CD14-positive monocyte (primary cell): Measurements from ENCODE around the gene ANK2. TPM values are rescaled to one million over a fixed set of nuclear protein-coding genes. Genes with fewer than 3 reads are reported as not detected.

Experiments
- DNase-seq, 3 donors: peaks; one replicate each; pipeline ENCODE4 v3.0.0-alpha.2; 2011 to 2022
- H2AFZ ChIP-seq: 2 replicates; pipeline ENCODE4 v1.6.0; 2012; ENCODE audit warnings: mild to moderate bottlenecking, low read depth, low read length, inconsistent platforms; ENCODE audit not compliant: insufficient read depth, poor library complexity, severe bottlenecking
- H3K27ac ChIP-seq, 2 donors: 1 replicate in 1 of 2; 2 replicates in 1 of 2; pipeline ENCODE4 v1.5.1; 2012 to 2013; ENCODE audit warnings: low read length in 2 of 2, control low read depth in 1 of 2, inconsistent platforms in 1 of 2, low read depth in 1 of 2, mild to moderate bottlenecking in 1 of 2
- H3K27me3 ChIP-seq, 2 donors: one replicate each; pipeline versions ENCODE4 v1.6.0 to v1.6.1; 2011 to 2013; ENCODE audit warnings: low read length in 2 of 2; ENCODE audit not compliant: control insufficient read depth in 2 of 2, insufficient read depth in 2 of 2
- H3K36me3 ChIP-seq, 2 donors: replicated peaks in 1 of 2; 1 replicate in 1 of 2; 2 replicates in 1 of 2; pipeline versions ENCODE4 v1.5.1 to v1.6.1; 2012 to 2013; ENCODE audit warnings: low read length in 2 of 2, control low read depth in 1 of 2, inconsistent platforms in 1 of 2, mild to moderate bottlenecking in 1 of 2; ENCODE audit not compliant: insufficient read depth in 2 of 2, control insufficient read depth in 1 of 2
- H3K4me1 ChIP-seq, 2 donors: 1 replicate in 1 of 2; 2 replicates in 1 of 2; pipeline versions ENCODE4 v1.5.1 to v1.6.1; 2012 to 2013; ENCODE audit warnings: low read length in 2 of 2, control low read depth in 1 of 2, inconsistent platforms in 1 of 2, mild to moderate bottlenecking in 1 of 2, moderate library complexity in 1 of 2; ENCODE audit not compliant: insufficient read depth in 2 of 2, control insufficient read depth in 1 of 2
- H3K4me2 ChIP-seq: replicated peaks from 2 replicates; pipeline ENCODE3; 2012; ENCODE audit warnings: low read length, moderate library complexity, mild to moderate bottlenecking; ENCODE audit not compliant: poor library complexity, severe bottlenecking; ENCODE audit errors: extremely low read depth
- H3K4me3 ChIP-seq, 3 experiments: fragments of 200-600 bp in 1 of 3; sonication (generic) in 1 of 3; replicated peaks in 1 of 3; 1 replicate in 2 of 3; 2 replicates in 1 of 3; pipeline ENCODE4 v1.5.1; 2011 to 2013; ENCODE audit warnings: low read length in 3 of 3, mild to moderate bottlenecking in 3 of 3, control low read depth in 2 of 3, low read depth in 2 of 3, inconsistent platforms in 1 of 3, moderate library complexity in 1 of 3
- H3K79me2 ChIP-seq: 2 replicates; pipeline ENCODE4 v1.6.0; 2012; ENCODE audit warnings: mild to moderate bottlenecking, control low read depth, inconsistent platforms, low read length, moderate library complexity; ENCODE audit not compliant: insufficient read depth
- H3K9ac ChIP-seq: 2 replicates; pipeline ENCODE4 v1.6.0; 2017; ENCODE audit warnings: low read length, mild to moderate bottlenecking; ENCODE audit not compliant: insufficient read depth, poor library complexity, severe bottlenecking
- H3K9me3 ChIP-seq, 2 donors: replicated peaks in 1 of 2; 1 replicate in 1 of 2; 2 replicates in 1 of 2; pipeline versions ENCODE4 v1.5.1 to v1.6.1; 2012 to 2013; ENCODE audit warnings: low read length in 2 of 2, control low read depth in 1 of 2; ENCODE audit not compliant: control insufficient read depth in 1 of 2, insufficient read depth in 1 of 2
- H4K20me1 ChIP-seq: 2 replicates; pipeline ENCODE4 v1.6.0; 2012; ENCODE audit warnings: mild to moderate bottlenecking, low read length, control low read depth, moderate library complexity; ENCODE audit not compliant: insufficient read depth
- H3K27ac Mint-ChIP-seq, 7 donors: one replicate each; pipeline ENCODE4 v1.8.0; 2020; ENCODE audit warnings: mild to moderate bottlenecking in 7 of 7, mixed read lengths in 7 of 7, moderate library complexity in 6 of 7, inconsistent platforms in 2 of 7
- H3K27me3 Mint-ChIP-seq, 3 donors: one replicate each; pipeline ENCODE4 v1.8.0; 2021 to 2022; ENCODE audit warnings: low read depth in 3 of 3, mild to moderate bottlenecking in 3 of 3, mixed read lengths in 3 of 3, moderate library complexity in 3 of 3, inconsistent platforms in 1 of 3
- H3K36me3 Mint-ChIP-seq, 2 donors: one replicate each; pipeline ENCODE4 v1.8.0; 2020; ENCODE audit warnings: mixed read lengths in 2 of 2, inconsistent platforms in 1 of 2, mild to moderate bottlenecking in 1 of 2
- H3K4me1 Mint-ChIP-seq: one replicate; pipeline ENCODE4 v1.8.0; 2020; ENCODE audit warnings: mild to moderate bottlenecking, mixed read lengths
- H3K4me3 Mint-ChIP-seq, 2 donors: one replicate each; pipeline ENCODE4 v1.8.0; 2020; ENCODE audit warnings: mild to moderate bottlenecking in 2 of 2, mixed read lengths in 2 of 2, moderate library complexity in 1 of 2
- H3K9me3 Mint-ChIP-seq, 7 donors: one replicate each; pipeline ENCODE4 v1.8.0; 2020 to 2022; ENCODE audit warnings: mixed read lengths in 7 of 7, mild to moderate bottlenecking in 6 of 7, moderate library complexity in 6 of 7, inconsistent platforms in 2 of 7
- CTCF ChIP-seq: fragments of 200-600 bp; IDR thresholded peaks from one replicate; pipeline ENCODE4 v1.8.0; 2022; ENCODE audit warnings: antibody characterized with exemption, mild to moderate bottlenecking
- WGBS: methylation state at CpG from one replicate; pipeline ENCODE4 v1.1.5; 2013; ENCODE audit warnings: missing lambda C conversion rate; ENCODE audit not compliant: insufficient coverage; 5-methylcytosine and 5-hydroxymethylcytosine counted together
- intact Hi-C, 2 donors: fragments of 100-400 bp; cut with micrococcal nuclease; formaldehyde crosslinking; loops; one replicate each; pipeline versions ENCODE4 v1.15.0 to v1.15.1; 2023
- polyA plus RNA-seq, 3 donors: library from polyadenylated mRNA; depleted of rRNA in 1 of 3; unstranded in 2 of 3; stranded (reverse) in 1 of 3; fragments of 300-500 nt in 2 of 3; fragments of >200 nt in 1 of 3; fragmentation: Illumina TruSeq in 2 of 3; gene quantifications; 1 replicate in 2 of 3; 2 replicates in 1 of 3; pipeline ENCODE4 v1.2.3, GENCODE V29; 2012 to 2021

The ANK2 gene
- polyA plus RNA-seq, 3 donors, result not detected

GRCh38 chr4:113026556-113026955, 22.9 kb upstream of the ANK2 start:
- Histone ChIP-seq H3K9me3 (no peaks in the 10 kb centered on the region), H3K4me2 (no peak overlapping the region), H3K27me3 (no peaks in the 10 kb centered on the region), H3K36me3 (no peaks in the 10 kb centered on the region), H3K27ac (no peak overlapping the region), H3K4me1 (no peaks in the 10 kb centered on the region), H3K9ac (no peak overlapping the region), H3K79me2 (no peaks in the 10 kb centered on the region), H3K4me3 (no peak overlapping the region), H4K20me1 (no peaks in the 10 kb centered on the region), H2AFZ (no peak overlapping the region)
- TF ChIP-seq CTCF, result no peak
- no peaks in the 10 kb centered on the region for H3K4me1 Mint-ChIP-seq
- intact Hi-C loops, result no loop called here
- H3K9me3 Mint-ChIP-seq, result no peaks in the 10 kb centered on the region
- no peak overlapping the region for H3K4me3 Mint-ChIP-seq
- WGBS, result 90% methylated on average over 2 of the region's 2 CpGs
- DNase-seq, result no peak
- peaks cover 0 to 4% (median 0%) of the 10 kb centered on the region in 3 donors for H3K27me3 Mint-ChIP-seq
- no peaks in the 10 kb centered on the region for H3K36me3 Mint-ChIP-seq
- no peak overlapping the region for H3K27ac Mint-ChIP-seq

GRCh38 chr4:113028074-113028473, 21.4 kb upstream of the ANK2 start:
- Mint-ChIP-seq H3K36me3 (no peaks in the 10 kb centered on the region), H3K9me3 (no peaks in the 10 kb centered on the region), H3K4me1 (no peaks in the 10 kb centered on the region), H3K4me3 (no peak overlapping the region), H3K27ac (no peak overlapping the region), H3K27me3 (peaks cover 0 to 4% (median 0%) of the 10 kb centered on the region in 3 donors)
- Histone ChIP-seq H3K27me3 (no peaks in the 10 kb centered on the region), H3K79me2 (no peaks in the 10 kb centered on the region), H3K9ac (no peak overlapping the region), H3K27ac (no peak overlapping the region), H4K20me1 (no peaks in the 10 kb centered on the region), H3K36me3 (no peaks in the 10 kb centered on the region), H3K9me3 (no peaks in the 10 kb centered on the region), H3K4me2 (no peak overlapping the region), H3K4me1 (no peaks in the 10 kb centered on the region), H2AFZ (no peak overlapping the region), H3K4me3 (no peak overlapping the region)
- TF ChIP-seq CTCF, result no peak
- intact Hi-C loops, result no loop called here
- no peak for DNase-seq
- 80% methylated on average over 1 of the region's 2 CpGs for WGBS
